Frontal cortex (tissue), 4 donors: ENCODE measurements around the gene LDLRAD4. TPM values are rescaled to one million over a fixed set of nuclear protein-coding genes. Genes with fewer than 3 reads are reported as not detected.
"Not testable (repeated sequence)": the region's sequence is repeated elsewhere in the genome, so short reads cannot be mapped to it uniquely, and the experiment has no call there.

ENCODE experiments used
- DNase-seq, 2 donors: peaks; one replicate each; pipeline ENCODE4 v3.0.0; 2012; ENCODE audit warnings: low spot score in 2 of 2
- FAIRE-seq: peaks from 2 replicates; lab custom pipeline; 2012; peaks lifted over from hg19 to GRCh38; lab: Jason Lieb, UNC
- total RNA-seq: library from RNA; depleted of rRNA; stranded (reverse); fragments of >200 nt; gene quantifications from one replicate; pipeline ENCODE4 v1.2.3, GENCODE V29; 2014
- donor health status: control.
- donor health status: control.
- donor health status: control.

The LDLRAD4 gene
- total RNA-seq, 1 donor from 2014 or later: 60.7 TPM

DNA sequence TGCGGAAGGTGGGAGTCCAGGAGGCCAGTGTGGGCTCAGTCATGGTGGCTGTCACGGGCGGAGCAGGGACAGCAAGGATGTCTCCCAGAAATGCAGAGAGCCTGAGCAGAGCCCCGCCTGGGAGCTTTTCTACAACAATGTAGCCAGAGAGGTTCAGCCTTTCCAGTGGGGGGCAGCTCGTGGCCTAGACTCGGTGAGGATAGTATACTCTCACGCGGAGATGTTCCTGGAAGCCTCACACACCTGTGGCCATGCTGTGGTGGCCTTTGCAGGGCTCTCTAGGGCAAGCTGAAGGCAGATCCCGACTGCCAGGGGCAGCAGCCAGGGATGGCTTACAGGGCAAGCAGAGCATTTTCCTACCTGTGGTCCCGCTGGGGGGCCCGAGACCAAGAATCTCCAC lies 244.1 kb downstream of the LDLRAD4 start:
- no peak for DNase-seq
- no peak for FAIRE-seq

DNA sequence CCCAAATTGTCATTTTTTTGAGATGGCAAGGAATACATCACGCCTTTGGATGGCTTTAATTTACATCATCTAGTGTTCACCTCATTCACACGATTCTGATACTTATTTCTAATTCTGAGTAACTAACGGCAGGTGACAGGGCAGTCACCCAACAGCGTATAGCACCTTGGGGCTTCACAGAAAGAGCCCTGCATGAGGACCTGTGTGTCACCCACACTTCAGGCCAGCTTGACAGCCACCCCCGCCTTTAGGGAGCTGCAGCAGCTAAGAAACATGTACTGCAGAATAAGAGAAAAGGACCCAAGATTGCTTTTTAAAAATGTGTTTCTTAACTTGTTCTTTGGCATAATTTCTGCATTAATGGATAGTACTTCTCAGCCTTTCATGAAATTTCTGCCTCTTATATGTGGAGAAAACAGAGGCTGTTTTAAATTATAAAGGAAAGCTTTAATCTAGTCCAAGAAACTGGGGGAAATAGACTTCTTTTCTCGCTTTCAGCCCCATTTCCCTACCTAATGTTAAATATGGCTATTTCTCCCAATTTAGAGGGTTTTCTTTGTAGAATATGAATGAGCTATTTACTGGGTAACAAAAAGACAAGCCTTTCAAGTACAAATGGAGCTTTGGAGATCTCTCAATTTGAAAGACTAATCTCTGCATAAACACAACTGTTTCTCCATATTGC lies 245.1 kb downstream of the LDLRAD4 start:
- FAIRE-seq (no peak), DNase-seq (no peak)

DNA sequence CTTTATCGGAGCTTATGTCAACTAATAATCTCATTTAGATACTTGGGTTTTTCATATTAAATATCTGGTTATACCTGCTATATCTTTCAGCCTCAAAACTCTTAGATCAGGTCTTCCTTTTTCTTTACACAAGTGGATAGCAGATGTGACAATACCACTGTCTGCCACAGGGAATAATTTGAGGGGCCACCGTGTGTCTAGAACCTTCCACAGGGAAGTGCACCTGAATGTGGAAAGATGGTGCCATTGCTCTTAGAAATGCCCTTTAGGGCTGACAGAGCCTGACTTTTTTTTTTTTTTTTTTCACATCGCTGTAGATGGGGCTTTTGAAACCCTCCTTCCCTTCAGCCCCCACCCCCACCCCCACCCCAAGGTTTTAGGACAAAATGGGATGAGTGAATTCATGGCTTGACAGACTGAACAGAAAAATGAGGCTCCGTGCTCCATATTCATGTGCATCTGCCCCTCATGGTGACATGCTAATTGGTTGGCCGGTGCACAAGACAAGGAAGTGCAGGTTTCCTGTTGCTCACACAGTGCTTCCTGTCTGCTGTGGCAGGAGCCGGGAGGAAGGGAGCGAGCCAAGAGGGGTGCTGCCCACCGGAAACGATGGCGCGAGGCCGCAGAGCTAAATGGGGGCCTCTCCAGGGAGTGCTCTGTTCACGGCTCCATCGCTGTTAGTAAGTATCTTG lies 246.0 kb downstream of the LDLRAD4 start:
- DNase-seq: no peak
- FAIRE-seq: no peak

DNA sequence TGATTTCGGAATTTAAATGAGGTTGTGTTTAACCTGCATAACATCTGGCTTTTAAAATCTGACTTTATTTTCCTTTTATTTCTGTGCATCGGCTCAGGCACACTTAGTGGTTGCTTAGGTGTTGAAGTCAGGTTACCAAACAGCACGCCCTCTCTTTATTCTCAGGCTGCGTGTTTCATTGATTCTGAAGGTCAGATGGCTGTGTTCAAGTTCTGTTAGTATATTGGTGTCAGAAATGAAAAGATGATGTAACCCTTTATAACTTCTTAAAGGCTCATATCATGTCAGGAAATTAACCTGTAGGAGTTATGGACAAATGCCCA lies 246.5 kb downstream of the LDLRAD4 start:
- no peak for DNase-seq
- FAIRE-seq: no peak

DNA sequence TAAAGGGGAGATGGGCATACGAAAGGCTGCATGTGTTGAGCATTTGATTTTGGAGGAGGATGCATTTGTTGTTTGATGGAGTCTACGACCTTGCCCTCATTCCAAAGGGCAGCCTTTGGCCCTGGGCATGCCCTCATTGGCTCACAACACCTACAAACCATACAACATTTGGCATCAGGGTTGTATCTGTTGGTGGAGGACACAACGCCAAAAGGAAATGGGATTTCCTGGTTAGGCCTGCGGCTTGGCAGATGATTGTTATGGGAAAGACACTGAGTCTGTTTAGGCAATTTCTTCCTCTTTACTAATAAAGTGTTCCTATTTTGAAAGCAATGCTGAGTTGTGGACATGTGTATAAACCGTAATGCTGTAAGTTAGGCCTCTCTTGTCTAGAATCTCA lies 246.9 kb downstream of the LDLRAD4 start:
- FAIRE-seq (no peak), DNase-seq (no peak)

DNA sequence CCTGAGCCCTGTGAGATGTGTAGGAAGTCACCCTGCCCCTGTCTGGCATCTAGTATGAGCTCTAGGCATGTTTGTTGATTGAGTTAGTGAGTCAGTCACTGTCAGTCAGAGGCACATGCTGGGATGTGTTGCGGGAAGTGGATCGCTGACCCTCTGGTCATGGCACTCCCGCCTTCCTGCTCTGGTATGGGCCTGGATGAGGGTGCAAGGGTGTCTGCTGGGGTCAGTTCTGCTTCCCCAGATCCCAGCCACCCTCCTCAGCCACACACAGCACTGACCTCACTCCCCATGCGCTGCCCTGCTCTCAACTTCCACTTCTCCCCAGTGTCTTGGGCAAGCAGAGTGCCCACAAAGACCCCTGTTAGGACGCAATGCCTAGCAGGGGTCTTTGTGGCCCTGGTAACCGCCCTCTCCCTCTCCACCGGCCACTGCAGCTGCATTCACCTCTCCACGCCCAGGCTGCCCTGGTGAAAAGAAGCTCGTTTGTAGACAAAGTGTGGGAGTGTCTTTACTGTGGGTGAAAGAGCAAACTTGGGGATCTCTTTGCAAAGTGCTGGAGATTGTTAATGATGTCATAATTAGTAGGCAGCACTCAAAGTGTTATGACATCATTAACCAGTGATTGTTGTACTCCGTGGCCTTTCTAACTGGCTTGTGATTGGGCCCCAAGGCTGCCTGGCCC lies 252.1 kb downstream of the LDLRAD4 start:
- no peak for FAIRE-seq

DNA sequence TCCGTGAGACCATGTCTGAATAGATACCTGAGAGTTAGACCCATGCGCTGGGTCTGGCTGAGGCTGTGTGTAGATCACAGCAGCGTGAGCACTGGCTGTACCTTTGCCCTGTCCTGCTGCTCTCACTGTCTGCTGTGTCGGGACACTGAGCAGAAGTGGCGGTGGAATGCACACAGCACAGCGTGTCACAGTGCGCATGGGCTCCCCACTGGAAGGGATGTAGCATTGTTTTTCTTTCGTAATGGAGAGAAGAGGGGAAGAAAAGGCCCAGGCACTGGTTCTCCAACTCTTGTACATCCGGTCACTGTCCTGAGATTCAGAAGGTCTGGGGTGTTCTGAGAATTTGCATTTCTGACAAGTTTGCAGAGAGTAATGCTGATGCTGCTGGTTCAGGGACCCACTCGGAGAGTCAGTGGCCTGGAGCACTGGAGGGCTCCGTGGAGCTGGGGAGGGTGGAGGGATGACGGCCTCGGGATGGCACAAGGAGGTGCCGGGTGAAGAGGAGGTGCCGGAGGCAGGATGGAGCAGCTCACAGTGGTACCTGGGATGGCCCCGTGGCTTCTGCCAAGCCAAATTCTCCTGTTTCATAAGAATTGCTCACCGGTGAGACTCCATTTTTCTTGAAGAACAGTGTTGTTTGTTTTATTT lies 252.8 kb downstream of the LDLRAD4 start:
- DNase-seq (no peak), FAIRE-seq (no peak)

More for the DNA sequence above, 252.1 kb downstream of the LDLRAD4 start:
- no peak for DNase-seq

DNA sequence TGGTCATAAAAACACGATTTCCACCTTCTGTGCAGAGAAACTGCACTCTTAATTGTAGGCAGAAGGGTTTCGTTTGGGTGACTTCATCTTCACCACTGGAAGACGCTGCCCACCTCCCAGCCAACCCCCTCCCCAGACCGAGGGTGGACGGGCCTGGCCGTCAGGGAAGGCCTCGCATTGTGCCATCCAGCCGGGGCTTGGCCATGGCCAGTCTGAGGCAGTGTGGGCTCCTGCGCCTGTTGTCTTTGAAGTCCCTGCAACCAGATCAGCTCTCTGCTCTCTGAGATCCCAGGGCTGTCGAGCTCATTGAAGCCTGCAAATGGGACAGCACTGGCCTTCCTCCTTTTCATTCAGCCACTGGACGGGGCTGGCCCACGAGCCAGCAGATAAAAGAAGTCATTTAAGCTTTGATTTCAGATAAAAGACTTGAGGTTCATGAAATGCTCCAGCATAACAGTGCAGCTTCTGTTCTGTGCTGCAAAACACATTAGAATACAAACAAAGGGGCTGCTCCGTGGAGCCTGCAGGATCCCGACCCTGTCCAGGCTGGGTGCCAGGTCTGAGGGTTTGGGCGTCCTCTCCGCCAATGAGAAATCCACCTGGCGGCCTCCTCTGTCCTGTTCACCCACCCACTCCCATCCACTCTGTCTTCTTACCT lies 253.5 kb downstream of the LDLRAD4 start:
- FAIRE-seq (no peak), DNase-seq (no peak)

DNA sequence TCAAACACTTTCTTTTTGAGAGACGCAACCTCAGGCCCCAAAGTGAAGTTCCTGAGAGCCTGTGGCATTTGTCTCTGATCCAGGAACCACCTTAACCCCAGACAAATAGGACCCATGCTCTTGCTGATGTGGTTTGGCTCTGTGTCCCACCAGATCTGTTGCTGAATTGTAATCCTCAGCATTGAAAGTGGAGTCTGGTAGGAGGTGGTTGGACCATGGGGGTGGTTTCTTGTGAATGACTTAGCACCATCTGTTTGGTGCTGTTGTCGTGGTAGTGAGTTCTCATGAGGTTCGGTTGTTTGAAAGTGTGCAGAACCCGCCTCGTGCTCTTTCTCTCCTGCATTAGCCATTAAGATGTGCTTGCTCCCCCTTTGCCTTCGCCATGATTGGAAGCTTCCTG lies 255.2 kb downstream of the LDLRAD4 start:
- DNase-seq: no peak
- no peak for FAIRE-seq

DNA sequence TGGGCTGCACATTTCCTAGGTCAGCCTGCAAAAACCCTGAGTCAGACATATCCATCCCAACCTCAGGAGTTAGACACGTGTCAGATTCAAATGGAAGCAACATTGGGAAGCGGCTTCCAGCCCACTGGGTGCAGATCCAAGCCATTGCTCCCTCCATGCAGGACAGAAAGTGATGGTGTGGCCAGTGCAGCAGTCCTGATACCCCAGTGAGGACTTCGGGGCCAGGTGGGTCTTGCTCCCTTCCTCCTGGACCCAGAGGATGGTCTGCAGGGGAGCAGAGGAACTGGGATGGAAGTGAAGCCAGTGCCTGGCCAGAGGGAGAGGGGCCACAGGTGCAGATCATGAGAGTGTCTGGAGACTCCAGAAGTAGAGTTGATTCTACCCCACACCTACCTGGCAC lies 255.8 kb downstream of the LDLRAD4 start:
- DNase-seq (no peak), FAIRE-seq (no peak)

DNA sequence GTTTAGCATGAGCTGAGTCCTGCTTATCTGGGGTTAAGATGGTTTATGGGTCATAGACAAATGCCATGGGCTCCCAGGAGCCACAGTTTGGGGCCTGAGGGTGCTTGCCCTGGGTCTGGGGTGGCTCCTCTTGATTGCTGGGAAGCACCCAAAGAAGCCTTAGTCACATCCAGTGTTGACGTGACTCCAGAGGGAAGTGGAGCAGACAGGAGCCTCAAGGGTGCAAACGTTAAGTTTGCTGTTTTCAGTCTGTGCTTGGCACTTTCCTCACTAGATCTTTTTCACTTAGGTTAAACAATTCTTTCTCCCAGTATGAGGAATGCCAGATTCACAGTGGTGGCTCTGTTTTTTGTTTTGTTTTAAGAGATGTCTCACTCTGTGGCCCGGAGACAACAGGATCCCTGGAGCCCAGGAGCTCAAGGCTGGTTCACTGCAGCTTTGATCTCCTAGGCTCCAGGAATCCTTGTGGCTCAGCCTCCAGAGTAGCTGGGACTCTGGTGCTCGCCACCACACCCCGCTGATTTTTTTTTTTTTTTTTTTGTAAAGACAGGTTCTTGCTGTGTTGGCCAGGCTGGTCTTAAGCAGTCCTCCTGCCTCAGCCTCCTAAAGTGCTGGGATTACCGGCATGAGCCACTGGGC lies 256.5 kb downstream of the LDLRAD4 start:
- DNase-seq: no peak
- no peak for FAIRE-seq

DNA sequence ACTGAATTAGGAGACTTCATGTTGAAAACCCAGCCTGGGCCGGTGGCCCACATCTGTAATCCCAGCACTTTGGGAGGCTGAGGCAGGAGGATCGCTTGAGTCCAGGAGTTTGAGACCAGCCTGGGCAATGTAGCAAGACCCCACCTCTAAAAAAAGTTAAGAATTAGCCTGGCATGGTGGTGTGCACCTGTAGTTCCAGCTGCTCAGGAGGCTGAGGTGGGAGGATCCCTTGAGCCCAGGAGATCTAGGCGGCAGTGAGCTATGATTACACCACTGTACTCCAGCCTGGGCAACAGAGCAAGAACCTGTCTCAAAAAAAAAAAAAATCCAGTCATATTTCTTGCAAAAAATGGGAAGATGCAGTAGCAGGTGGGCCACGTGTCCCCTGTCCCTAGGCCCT lies 257.8 kb downstream of the LDLRAD4 start:
- not testable (repeated sequence) for FAIRE-seq, DNase-seq

DNA sequence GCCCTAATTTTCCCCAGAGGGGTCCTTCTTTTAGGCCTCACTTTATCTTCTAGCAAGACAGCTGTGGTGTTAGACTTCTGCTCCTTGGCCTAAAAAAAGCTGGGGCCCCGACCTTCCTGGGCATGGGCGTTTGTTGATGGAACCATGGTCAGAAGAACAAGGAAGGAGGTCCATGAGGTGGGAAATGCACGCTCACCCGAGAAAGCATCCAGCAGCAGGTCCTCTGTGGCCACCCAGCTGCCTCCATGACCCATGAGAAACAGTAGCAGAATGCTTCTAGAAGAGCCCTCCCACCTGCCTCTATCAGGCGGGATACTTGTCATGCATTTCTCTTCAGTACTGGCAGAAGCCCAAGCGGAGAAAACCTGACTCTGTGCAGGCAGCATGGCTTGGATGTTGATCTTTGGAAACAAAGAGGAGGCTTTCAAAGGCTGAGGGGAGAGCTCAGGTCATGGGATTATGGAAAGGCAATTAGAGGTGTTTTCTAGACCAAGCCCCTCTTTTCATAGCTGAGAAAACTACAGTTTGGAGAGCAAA lies 258.7 kb downstream of the LDLRAD4 start:
- FAIRE-seq (no peak), DNase-seq (no peak)

DNA sequence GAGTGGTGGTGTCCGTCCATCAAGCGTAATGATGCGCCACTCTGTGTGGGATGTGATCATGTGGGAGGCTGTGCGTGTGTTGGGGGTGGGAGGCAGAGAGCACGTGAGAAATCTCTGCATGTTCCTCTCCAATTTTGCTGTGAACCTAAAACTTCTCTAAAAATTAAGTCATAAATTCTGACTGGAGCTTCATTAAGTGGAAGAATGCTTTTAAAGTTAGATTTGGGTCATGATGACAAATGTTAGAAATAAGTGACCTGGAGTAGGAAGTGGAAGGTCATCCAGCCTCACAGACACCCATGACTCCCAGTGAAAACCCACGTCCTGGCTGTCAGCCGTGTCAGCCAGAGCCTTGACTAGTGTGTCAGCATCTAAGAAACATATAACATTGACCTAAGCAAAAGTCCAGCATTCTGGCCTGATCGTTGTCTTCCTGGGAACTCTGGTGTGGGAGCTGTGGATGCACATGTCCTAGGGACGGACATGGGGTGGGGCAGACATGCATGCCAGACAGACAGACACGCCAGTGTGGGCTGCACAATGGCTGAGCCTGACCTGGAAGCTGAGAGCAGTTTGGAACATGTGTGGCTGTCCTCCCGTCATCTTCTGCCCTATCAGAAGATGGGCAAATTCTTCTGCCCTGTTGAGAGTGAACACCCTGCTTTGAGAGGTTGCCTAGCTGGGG lies 262.2 kb downstream of the LDLRAD4 start:
- FAIRE-seq: no peak
- DNase-seq: no peak

DNA sequence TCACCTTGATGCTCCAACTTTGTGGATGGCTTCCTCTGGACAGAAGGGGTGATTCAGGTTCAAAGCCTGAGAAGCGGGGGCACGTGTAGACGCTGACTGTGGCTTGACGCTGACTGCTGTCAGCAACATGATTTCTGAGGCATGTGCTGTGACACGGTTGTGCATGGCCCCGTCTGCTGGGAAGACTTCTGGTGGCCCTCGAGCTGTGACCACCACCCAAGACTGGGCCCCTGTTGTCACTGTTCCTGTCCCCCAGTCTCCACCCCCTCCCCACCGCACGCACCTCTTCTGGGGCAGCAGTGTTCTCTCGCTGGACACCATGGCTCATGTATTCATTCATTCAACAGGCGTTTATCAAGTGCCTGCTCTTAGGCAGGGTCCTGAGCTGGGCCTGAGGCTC lies 262.8 kb downstream of the LDLRAD4 start:
- FAIRE-seq: no peak
- no peak for DNase-seq

DNA sequence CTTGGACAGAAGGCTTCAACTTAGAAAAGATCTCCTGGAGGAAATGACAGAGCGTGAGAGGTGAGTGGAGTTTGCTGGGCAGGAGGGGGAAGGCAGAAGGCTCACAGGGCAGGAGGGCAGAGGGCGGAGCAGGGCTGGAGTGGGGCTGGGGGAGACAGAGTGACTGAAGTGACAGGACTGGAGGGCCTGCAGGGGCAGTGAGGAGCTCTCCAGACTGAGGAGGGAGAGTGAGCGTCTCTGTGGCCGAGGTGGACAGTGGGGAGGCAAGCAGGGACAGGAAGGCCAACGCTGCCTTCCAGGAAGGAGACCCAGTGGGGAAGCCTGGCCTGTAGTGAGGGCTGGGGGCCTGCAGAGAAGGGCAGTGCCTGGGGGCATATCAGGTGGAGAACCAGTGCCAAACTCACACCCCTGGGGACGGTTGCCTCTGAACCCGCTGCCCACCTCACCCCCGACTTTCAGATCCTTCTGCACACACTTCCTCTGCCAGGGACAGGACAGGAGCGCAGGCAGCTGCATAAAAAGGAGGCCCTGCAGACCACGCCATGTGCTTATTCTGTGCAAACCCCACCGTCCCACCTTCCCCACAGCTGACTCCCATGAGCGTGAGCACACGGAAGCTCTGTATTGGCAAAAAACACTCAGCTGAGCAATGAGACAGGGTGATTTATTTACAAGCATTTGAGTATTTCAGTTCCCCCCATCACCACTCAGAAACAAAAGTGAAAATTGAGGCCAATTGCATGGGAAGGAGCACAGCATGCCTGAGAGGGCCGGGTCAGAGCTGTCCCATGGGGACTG lies 263.5 kb downstream of the LDLRAD4 start:
- DNase-seq (no peak), FAIRE-seq (no peak)

DNA sequence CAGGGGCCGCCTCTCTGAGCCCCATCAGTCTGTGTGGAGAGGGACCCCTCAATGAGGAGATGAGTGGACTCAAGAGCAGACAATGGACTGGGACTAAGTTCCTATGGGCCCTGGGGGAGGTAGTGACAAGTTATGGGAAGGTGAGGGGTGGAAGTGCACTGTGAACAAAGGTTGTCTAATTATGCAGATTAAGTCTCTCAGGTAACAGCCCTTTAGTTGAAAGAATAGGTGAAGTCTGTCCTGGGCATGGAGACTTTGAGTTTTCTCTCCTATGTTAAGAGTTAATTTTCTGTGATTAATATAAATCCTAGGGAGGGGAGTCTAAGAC lies 264.0 kb downstream of the LDLRAD4 start:
- FAIRE-seq (no peak), DNase-seq (no peak)
